IPS DF 6.9 (cell line): ENCODE measurements around the gene DNAJA3.

Experiments
- DNase-seq: peaks from one replicate; pipeline ENCODE4 v3.0.0-alpha.2; 2013; ENCODE audit warnings: low read depth, low spot score
- H3K27ac ChIP-seq: one replicate; pipeline ENCODE4 v1.5.1; 2013; ENCODE audit warnings: low read length, control low read depth
- H3K27me3 ChIP-seq: 2 replicates; pipeline ENCODE4 v1.6.1; 2013; ENCODE audit warnings: mild to moderate bottlenecking, low read length; ENCODE audit not compliant: control insufficient read depth, insufficient read depth
- H3K36me3 ChIP-seq: 2 replicates; pipeline ENCODE4 v1.6.1; 2013; ENCODE audit warnings: low read length; ENCODE audit not compliant: control insufficient read depth, insufficient read depth
- H3K4me1 ChIP-seq: 2 replicates; pipeline ENCODE4 v1.6.1; 2013; ENCODE audit warnings: low read length; ENCODE audit not compliant: control insufficient read depth, insufficient read depth
- H3K4me3 ChIP-seq: 2 replicates; pipeline ENCODE4 v1.5.1; 2013; ENCODE audit warnings: mild to moderate bottlenecking, low read length
- H3K9me3 ChIP-seq: 2 replicates; pipeline ENCODE4 v1.6.1; 2013; ENCODE audit warnings: low read length, inconsistent platforms; ENCODE audit not compliant: control insufficient read depth, insufficient read depth
- WGBS: extraction: QIAGEN DNeasy Blood & Tissue Kit; methylation state at CpG from one replicate; pipeline ENCODE4 v1.1.7; 2013; ENCODE audit warnings: mixed read lengths, missing lambda C conversion rate; ENCODE audit not compliant: insufficient read length, insufficient coverage; 5-methylcytosine and 5-hydroxymethylcytosine counted together

DNAJA3 gene

DNA sequence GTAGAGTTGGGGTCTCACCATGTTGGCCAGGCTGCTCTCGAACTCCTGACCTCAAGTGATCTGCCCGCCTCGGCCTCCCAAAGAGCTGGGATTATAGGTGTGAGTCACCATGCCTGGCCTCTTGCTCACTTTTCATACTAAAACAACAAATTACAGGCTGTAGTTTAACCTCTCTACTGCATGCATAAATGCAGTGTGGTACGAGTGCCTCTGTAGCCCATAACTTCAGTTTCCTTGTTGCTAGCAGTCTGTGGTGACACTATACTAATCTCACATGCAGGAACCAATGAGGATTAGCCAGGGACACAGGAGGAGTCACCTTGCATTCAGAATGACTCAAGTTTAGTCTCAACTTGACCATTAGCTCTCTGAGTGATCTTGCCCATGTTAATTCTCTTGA is 70.6 kb downstream of the DNAJA3 start:
- Histone ChIP-seq H3K9me3 (no peaks in the 10 kb centered on the region), H3K4me3 (no peak overlapping the region), H3K4me1 (peaks cover 3% of the 10 kb centered on the region; the same call in 1 of the 2 replicates), H3K36me3 (no peaks in the 10 kb centered on the region), H3K27me3 (no peaks in the 10 kb centered on the region), H3K27ac (no peak overlapping the region)
- no CpG with 5 or more reads among the region's 4 CpGs for WGBS
- no peak for DNase-seq

DNA sequence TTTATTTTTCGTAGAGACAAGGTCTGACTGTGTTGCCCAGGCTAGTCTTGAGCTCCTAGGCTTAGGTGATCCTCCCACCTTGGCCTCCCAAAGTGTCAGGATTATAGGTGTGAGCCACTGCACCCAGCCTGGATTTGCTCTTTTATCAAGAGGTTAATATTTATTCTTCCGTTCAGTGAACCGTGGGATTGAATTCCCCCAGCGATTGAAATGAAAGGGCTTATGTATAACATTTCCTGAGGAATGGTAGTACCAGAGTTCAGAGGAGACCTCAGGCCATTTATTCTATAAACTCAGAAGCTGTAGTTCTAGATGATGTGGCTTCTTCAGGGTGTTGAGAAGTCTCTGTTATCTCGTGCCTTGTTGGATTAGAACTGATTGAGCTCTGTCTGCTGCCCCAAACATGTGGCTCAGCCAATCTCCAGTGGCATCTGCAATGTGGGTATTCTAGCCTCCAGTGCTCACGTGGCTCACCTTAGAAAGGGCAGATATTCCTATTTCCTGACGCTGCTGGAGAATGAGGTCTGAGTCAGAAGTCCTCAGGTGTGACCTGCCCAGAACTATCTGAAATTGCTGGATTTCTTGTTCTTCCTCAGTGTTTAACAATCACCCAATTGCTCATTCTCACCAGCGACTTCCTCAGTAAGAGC is 73.0 kb downstream of the DNAJA3 start:
- Histone ChIP-seq H3K27ac (no peak overlapping the region), H3K4me1 (peaks cover 4% of the 10 kb centered on the region; the same call in 1 of the 2 replicates), H3K36me3 (no peaks in the 10 kb centered on the region), H3K9me3 (no peaks in the 10 kb centered on the region), H3K4me3 (no peak overlapping the region), H3K27me3 (no peaks in the 10 kb centered on the region)
- WGBS, result no CpG with 5 or more reads among the region's 8 CpGs
- DNase-seq, result no peak

DNA sequence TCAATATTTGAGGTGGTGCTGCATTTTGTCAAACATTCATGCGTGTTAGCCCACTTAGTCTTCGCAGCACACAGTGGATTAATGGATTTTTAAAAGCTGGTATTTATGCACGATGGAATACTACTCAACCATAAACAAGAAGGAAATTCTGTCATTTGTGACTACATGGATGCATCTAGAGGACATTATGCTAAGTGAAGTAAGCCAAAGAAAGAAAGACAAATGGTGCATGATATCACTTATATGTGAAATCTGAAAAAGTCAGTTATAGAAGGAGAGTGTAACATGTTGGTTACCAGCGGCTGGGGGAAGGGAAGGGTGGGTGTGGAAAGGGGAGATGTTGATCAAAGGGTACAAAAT is 73.5 kb downstream of the DNAJA3 start:
- Histone ChIP-seq H3K9me3 (no peaks in the 10 kb centered on the region), H3K27ac (no peak overlapping the region), H3K4me3 (no peak overlapping the region), H3K4me1 (peaks cover 4% of the 10 kb centered on the region; the same call in 1 of the 2 replicates), H3K27me3 (no peaks in the 10 kb centered on the region), H3K36me3 (no peaks in the 10 kb centered on the region)
- DNase-seq, result no peak
- no CpG with 5 or more reads among the region's 4 CpGs for WGBS

- no peak overlapping the region for H3K4me3 ChIP-seq
- DNase-seq, result no peak
- H3K9me3 ChIP-seq, result no peaks in the 10 kb centered on the region
- H3K27ac ChIP-seq, result no peak overlapping the region
- no peaks in the 10 kb centered on the region for H3K36me3 ChIP-seq
- H3K4me1 ChIP-seq, result peaks cover 1% of the 10 kb centered on the region; the same call in 1 of the 2 replicates
- no peaks in the 10 kb centered on the region for H3K27me3 ChIP-seq
- WGBS, result no CpG with 5 or more reads among the region's 3 CpGs
Measured at GRCh38 chr16:4500272-4500671, 74.6 kb downstream of the DNAJA3 start.

DNA sequence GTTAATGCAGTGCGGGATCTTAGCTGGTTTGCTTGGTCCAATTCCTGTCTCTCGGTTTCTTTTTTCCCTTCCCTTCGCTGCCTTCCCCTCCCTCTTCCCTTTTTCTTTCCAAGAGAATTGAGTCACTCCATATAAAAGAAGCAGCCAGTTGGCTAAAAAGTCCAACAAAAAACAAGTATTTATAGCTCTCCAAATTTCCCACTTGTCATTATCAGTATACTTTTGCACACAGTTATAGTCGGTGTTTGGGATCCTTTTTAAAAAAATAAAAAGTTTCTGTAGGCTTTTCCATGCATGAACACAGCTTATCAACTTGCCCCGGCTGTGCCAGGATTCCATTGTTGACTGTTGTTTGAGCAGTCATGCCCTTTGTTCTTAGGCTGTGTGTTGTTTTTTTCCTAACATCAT is 75.4 kb downstream of the DNAJA3 start:
- H3K27me3 ChIP-seq, result no peaks in the 10 kb centered on the region
- 0 out of 2 replicates have a peak, but pooled peaks cover 1% of the 10 kb centered on the region for H3K4me1 ChIP-seq
- no CpG with 5 or more reads among the region's 5 CpGs for WGBS
- no peaks in the 10 kb centered on the region for H3K36me3 ChIP-seq
- H3K9me3 ChIP-seq, result no peaks in the 10 kb centered on the region
- H3K4me3 ChIP-seq, result no peak overlapping the region
- DNase-seq, result no peak
- H3K27ac ChIP-seq, result no peak overlapping the region

GRCh38 chr16:4505356-4506147 is 79.9 kb downstream of the DNAJA3 start:
- Histone ChIP-seq H3K4me1 (0 out of 2 replicates have a peak, but pooled peaks cover 1% of the 10 kb centered on the region), H3K27ac (no peak overlapping the region), H3K4me3 (no peak overlapping the region), H3K27me3 (no peaks in the 10 kb centered on the region), H3K36me3 (peaks cover 16% of the 10 kb centered on the region), H3K9me3 (no peaks in the 10 kb centered on the region)
- DNase-seq, result no peak
- no CpG with 5 or more reads among the region's 13 CpGs for WGBS
